ENCODE measurements around the gene AP4E1.

Gene AP4E1

GRCh38 chr15:51007131-51007666 is 98.7 kb downstream of the AP4E1 start:
- Histone ChIP-seq H3K36me3 (peaks cover 15% of the 10 kb centered on the region), H3K9me3 (no peaks in the 10 kb centered on the region), H3K4me1 (ENCODE audit: control insufficient read depth in 1 of 2, insufficient read depth in 1 of 2, low read depth in 1 of 2, low read length in 1 of 2) (no peaks in the 10 kb centered on the region), H3K27me3 (no peaks in the 10 kb centered on the region), H3K4me3 (ENCODE audit: low read depth in 1 of 2, low read length in 1 of 2) (no peak overlapping the region), H3K27ac (no peak overlapping the region)
- no peak for TF ChIP-seq CTCF (IDR thresholded peaks at IDR 0.05)

GRCh38 chr15:51011212-51011611 is 102.7 kb downstream of the AP4E1 start:
- Histone ChIP-seq H3K27ac (no peak overlapping the region), H3K27me3 (no peaks in the 10 kb centered on the region), H3K4me1 (ENCODE audit: control insufficient read depth in 1 of 2, insufficient read depth in 1 of 2, low read depth in 1 of 2, low read length in 1 of 2) (no peaks in the 10 kb centered on the region), H3K9me3 (no peaks in the 10 kb centered on the region), H3K4me3 (ENCODE audit: low read depth in 1 of 2, low read length in 1 of 2) (no peak overlapping the region), H3K36me3 (no peaks in the 10 kb centered on the region)
- no peak for TF ChIP-seq CTCF (IDR thresholded peaks at IDR 0.05)

GRCh38 chr15:51016615-51017014 is 108.1 kb downstream of the AP4E1 start:
- Histone ChIP-seq H3K36me3 (no peaks in the 10 kb centered on the region), H3K27ac (no peak overlapping the region), H3K27me3 (no peaks in the 10 kb centered on the region), H3K4me1 (ENCODE audit: control insufficient read depth in 1 of 2, insufficient read depth in 1 of 2, low read depth in 1 of 2, low read length in 1 of 2) (no peaks in the 10 kb centered on the region), H3K9me3 (no peaks in the 10 kb centered on the region), H3K4me3 (ENCODE audit: low read depth in 1 of 2, low read length in 1 of 2) (no peak overlapping the region)
- no peak for TF ChIP-seq CTCF (IDR thresholded peaks at IDR 0.05)

GRCh38 chr15:51022206-51022605 is 113.7 kb downstream of the AP4E1 start:
- H3K27me3 ChIP-seq = no peaks in the 10 kb centered on the region
- H3K27ac ChIP-seq = no peak overlapping the region
- no peaks in the 10 kb centered on the region for H3K9me3 ChIP-seq
- no peaks in the 10 kb centered on the region for H3K36me3 ChIP-seq
- no peaks in the 10 kb centered on the region for H3K4me1 ChIP-seq (ENCODE audit: control insufficient read depth in 1 of 2, insufficient read depth in 1 of 2, low read depth in 1 of 2, low read length in 1 of 2)
- no peak for TF ChIP-seq CTCF (IDR thresholded peaks at IDR 0.05)
- H3K4me3 ChIP-seq (ENCODE audit: low read depth in 1 of 2, low read length in 1 of 2) = no peak overlapping the region

GRCh38 chr15:51023499-51023898 is 115.0 kb downstream of the AP4E1 start:
- H3K4me1 ChIP-seq (ENCODE audit: control insufficient read depth in 1 of 2, insufficient read depth in 1 of 2, low read depth in 1 of 2, low read length in 1 of 2) = no peaks in the 10 kb centered on the region
- no peaks in the 10 kb centered on the region for H3K36me3 ChIP-seq
- H3K9me3 ChIP-seq = no peaks in the 10 kb centered on the region
- H3K27ac ChIP-seq = no peak overlapping the region
- H3K27me3 ChIP-seq = peaks cover 3% of the 10 kb centered on the region
- no peak overlapping the region for H3K4me3 ChIP-seq (ENCODE audit: low read depth in 1 of 2, low read length in 1 of 2)
- no peak for TF ChIP-seq CTCF (IDR thresholded peaks at IDR 0.05)
